ENCODE results near the gene SRA1.

SRA1 gene

GRCh38 chr5:140570488-140570887 lies 13.2 kb upstream of the SRA1 start:
- no peak overlapping the region for H3K4me3 ChIP-seq (ENCODE audit: low read depth, low read length)

- H3K4me3 ChIP-seq (ENCODE audit: low read depth, low read length) = no peak overlapping the region
These were observed 12.8 kb upstream of the SRA1 start for GRCh38 chr5:140570058-140570457.

GRCh38 chr5:140569197-140569596 lies 11.9 kb upstream of the SRA1 start:
- no peak overlapping the region for H3K4me3 ChIP-seq (ENCODE audit: low read depth, low read length)

- no peak overlapping the region for H3K4me3 ChIP-seq (ENCODE audit: low read depth, low read length)
These were observed 11.3 kb upstream of the SRA1 start for GRCh38 chr5:140568443-140569063.

GRCh38 chr5:140567871-140568270 lies 10.6 kb upstream of the SRA1 start:
- no peak overlapping the region for H3K4me3 ChIP-seq (ENCODE audit: low read depth, low read length)

- H3K4me3 ChIP-seq (ENCODE audit: low read depth, low read length) = no peak overlapping the region
These were observed 10.0 kb upstream of the SRA1 start for GRCh38 chr5:140567136-140567818.

GRCh38 chr5:140566665-140567064 lies 9.4 kb upstream of the SRA1 start:
- no peak overlapping the region for H3K4me3 ChIP-seq (ENCODE audit: low read depth, low read length)

GRCh38 chr5:140565780-140566095 lies 8.5 kb upstream of the SRA1 start:
- H3K4me3 ChIP-seq (ENCODE audit: low read depth, low read length) = no peak overlapping the region

- peak overlapping the region; percentile 97 for H3K4me3 ChIP-seq (ENCODE audit: low read depth, low read length)
These were observed 7.9 kb upstream of the SRA1 start for GRCh38 chr5:140565024-140565779.

GRCh38 chr5:140564196-140565023 lies 7.1 kb upstream of the SRA1 start, which contains the start of the genes APBB3 and SLC35A4:
Gene APBB3 (minus strand): TSS chr5:140564598. CDS start chr5:140564245, 353 bp downstream.
Gene SLC35A4 (plus strand): TSS chr5:140564828. CDS start chr5:140567170, 2,342 bp downstream.
- H3K4me3 ChIP-seq (ENCODE audit: low read depth, low read length) = peak within 1 kb of the TSS; percentile 97

- H3K4me3 ChIP-seq (ENCODE audit: low read depth, low read length) = peak overlapping the region; percentile 97
These were observed 6.3 kb upstream of the SRA1 start for GRCh38 chr5:140563596-140563995.

GRCh38 chr5:140561753-140562523 lies 4.7 kb upstream of the SRA1 start:
- no peak overlapping the region for H3K4me3 ChIP-seq (ENCODE audit: low read depth, low read length)

- H3K4me3 ChIP-seq (ENCODE audit: low read depth, low read length) = no peak overlapping the region
These were observed 3.0 kb upstream of the SRA1 start for GRCh38 chr5:140560227-140560626.

GRCh38 chr5:140558542-140558941 lies 1.3 kb upstream of the SRA1 start:
- H3K4me3 ChIP-seq (ENCODE audit: low read depth, low read length) = no peak overlapping the region

GRCh38 chr5:140557965-140558364 lies 692 bp upstream of the SRA1 start:
- H3K4me3 ChIP-seq (ENCODE audit: low read depth, low read length) = peak overlapping the region; percentile 84

- H3K4me3 ChIP-seq (ENCODE audit: low read depth, low read length) = peak overlapping the region; percentile 84
These were observed 835 bp downstream of the SRA1 start for GRCh38 chr5:140556438-140556837.

- H3K4me3 ChIP-seq (ENCODE audit: low read depth, low read length) = peak overlapping the region; percentile 84
These were observed 1.4 kb downstream of the SRA1 start for GRCh38 chr5:140555747-140556312.

- H3K4me3 ChIP-seq (ENCODE audit: low read depth, low read length) = no peak overlapping the region
These were observed 2.8 kb downstream of the SRA1 start for GRCh38 chr5:140554454-140554853.

- no peak overlapping the region for H3K4me3 ChIP-seq (ENCODE audit: low read depth, low read length)
These were observed 3.6 kb downstream of the SRA1 start for GRCh38 chr5:140553657-140554056.

GRCh38 chr5:140551872-140552271 lies 5.4 kb downstream of the SRA1 start:
- no peak overlapping the region for H3K4me3 ChIP-seq (ENCODE audit: low read depth, low read length)

All from iPS-11a (cell line).